Liver (tissue), 9 donors: Measurements from ENCODE around the gene BRINP3. TPM values are rescaled to one million over a fixed set of nuclear protein-coding genes. Genes with fewer than 3 reads are reported as not detected.

Experiments used
- DNase-seq: peaks from one replicate; pipeline ENCODE4 v3.0.0-alpha.2; 2017; ENCODE audit warnings: low spot score
- H3K27ac ChIP-seq, 2 donors: one replicate each; pipeline ENCODE4 v1.7.0; 2013; ENCODE audit warnings: inconsistent platforms in 2 of 2, low read length in 2 of 2, control low read depth in 1 of 2, low read depth in 1 of 2, mild to moderate bottlenecking in 1 of 2
- H3K27me3 ChIP-seq, 4 donors: one replicate each; pipeline versions ENCODE4 v1.6.1 to v1.7.0; 2013; ENCODE audit warnings: low read length in 3 of 4, inconsistent platforms in 1 of 4, mild to moderate bottlenecking in 1 of 4, moderate library complexity in 1 of 4; ENCODE audit not compliant: control insufficient read depth in 4 of 4, insufficient read depth in 4 of 4
- H3K36me3 ChIP-seq, 4 donors: one replicate each; pipeline versions ENCODE4 v1.6.1 to v1.7.0; 2013; ENCODE audit warnings: low read length in 3 of 4, mild to moderate bottlenecking in 3 of 4, low read depth in 1 of 4, moderate library complexity in 1 of 4; ENCODE audit not compliant: control insufficient read depth in 4 of 4, insufficient read depth in 3 of 4
- H3K4me1 ChIP-seq, 4 donors: one replicate each; pipeline versions ENCODE4 v1.6.1 to v1.7.0; 2013; ENCODE audit warnings: low read length in 3 of 4, mild to moderate bottlenecking in 3 of 4, moderate library complexity in 1 of 4; ENCODE audit not compliant: control insufficient read depth in 4 of 4, insufficient read depth in 4 of 4
- H3K4me3 ChIP-seq, 3 donors: one replicate each; pipeline versions ENCODE4 v1.6.1 to v1.7.0; 2013; ENCODE audit warnings: low read length in 3 of 3, control low read depth in 1 of 3, low read depth in 1 of 3, mild to moderate bottlenecking in 1 of 3
- H3K9ac ChIP-seq, 2 donors: one replicate each; pipeline ENCODE4 v1.7.0; 2013; ENCODE audit warnings: low read length in 2 of 2, mild to moderate bottlenecking in 2 of 2, moderate library complexity in 2 of 2, control low read depth in 1 of 2, low read depth in 1 of 2
- H3K9me3 ChIP-seq, 4 donors: one replicate each; pipeline versions ENCODE4 v1.6.1 to v1.7.0; 2013; ENCODE audit warnings: low read length in 3 of 4; ENCODE audit not compliant: control insufficient read depth in 4 of 4
- ATF3 ChIP-seq: IDR thresholded peaks from 2 replicates; pipeline ENCODE4 v1.6.1; 2016; ENCODE audit warnings: antibody characterized with exemption
- CTCF ChIP-seq: fragments of 150-350 bp; IDR thresholded peaks from 2 replicates; pipeline ENCODE4 v1.5.1; 2017; ENCODE audit warnings: improper control_type of control experiment, low read depth, low read length; ENCODE audit not compliant: missing input control
- EGR1 ChIP-seq, 2 donors: IDR thresholded peaks; 2 replicates each; pipeline ENCODE4 v1.6.1; 2016 to 2018; ENCODE audit warnings: antibody characterized with exemption in 2 of 2, low read depth in 2 of 2
- FOXA1 ChIP-seq: IDR thresholded peaks from 2 replicates; pipeline ENCODE4 v1.6.1; 2016; ENCODE audit warnings: antibody characterized with exemption
- FOXA2 ChIP-seq: IDR thresholded peaks from 2 replicates; pipeline ENCODE4 v1.6.1; 2016; ENCODE audit warnings: antibody characterized with exemption
- GABPA ChIP-seq, 2 donors: IDR thresholded peaks in 1 of 2; conservative IDR thresholded peaks in 1 of 2; 2 replicates each; pipeline ENCODE4 v1.6.1; 2016; ENCODE audit warnings: antibody characterized with exemption in 2 of 2, mild to moderate bottlenecking in 1 of 2, moderate library complexity in 1 of 2
- HNF4A ChIP-seq, 2 donors: conservative IDR thresholded peaks; 2 replicates each; pipeline ENCODE4 v1.6.1; 2016; ENCODE audit warnings: antibody characterized with exemption in 2 of 2, mild to moderate bottlenecking in 2 of 2
- HNF4G ChIP-seq: IDR thresholded peaks from 2 replicates; pipeline ENCODE4 v1.6.1; 2016; ENCODE audit warnings: antibody characterized with exemption
- JUND ChIP-seq, 2 donors: IDR thresholded peaks; 2 replicates each; pipeline ENCODE4 v1.6.1; 2016; ENCODE audit warnings: antibody characterized with exemption in 2 of 2
- MAX ChIP-seq: IDR thresholded peaks from 2 replicates; pipeline ENCODE4 v1.6.1; 2016; ENCODE audit warnings: antibody characterized with exemption
- NR2F2 ChIP-seq: IDR thresholded peaks from 2 replicates; pipeline ENCODE4 v1.6.1; 2016; ENCODE audit warnings: antibody characterized with exemption
- RAD21 ChIP-seq, 2 donors: IDR thresholded peaks; 2 replicates each; pipeline ENCODE4 v1.6.1; 2016; ENCODE audit warnings: antibody characterized with exemption in 2 of 2, mild to moderate bottlenecking in 2 of 2
- REST ChIP-seq: IDR thresholded peaks from 2 replicates; pipeline ENCODE4 v1.6.1; 2016; ENCODE audit warnings: antibody characterized with exemption, mild to moderate bottlenecking
- RXRA ChIP-seq, 2 donors: IDR thresholded peaks; 2 replicates each; pipeline ENCODE4 v1.6.1; 2017 to 2018; ENCODE audit warnings: antibody characterized with exemption in 2 of 2, mild to moderate bottlenecking in 1 of 2
- SP1 ChIP-seq: IDR thresholded peaks from 2 replicates; pipeline ENCODE4 v1.6.1; 2018; ENCODE audit warnings: antibody characterized with exemption, mild to moderate bottlenecking
- TAF1 ChIP-seq: conservative IDR thresholded peaks from 2 replicates; pipeline ENCODE4 v1.6.1; 2016; ENCODE audit warnings: antibody characterized with exemption, mild to moderate bottlenecking
- YY1 ChIP-seq: IDR thresholded peaks from 2 replicates; pipeline ENCODE4 v1.6.1; 2016; ENCODE audit warnings: antibody characterized with exemption, mild to moderate bottlenecking
- ZBTB33 ChIP-seq: IDR thresholded peaks from 2 replicates; pipeline ENCODE4 v1.6.1; 2016; ENCODE audit warnings: antibody characterized with exemption
- polyA plus RNA-seq, 2 donors: library from polyadenylated mRNA; stranded (reverse) in 1 of 2; unstranded in 1 of 2; fragments of 200-250 nt in 1 of 2; fragments of >200 nt in 1 of 2; fragmentation: Nextera tagmentation in 1 of 2; extraction: Ambion mirVana in 1 of 2; gene quantifications; one replicate each; pipeline versions ENCODE4 v1.2.1 to v1.2.3, GENCODE V29; 2013 to 2015
- total RNA-seq, 2 donors: library from RNA; depleted of rRNA; stranded (reverse); fragments of >200 nt; gene quantifications; one replicate each; pipeline ENCODE4 v1.2.3, GENCODE V29; 2014
- donor health status: healthy.
- donor health status: healthy.
- donor health status: healthy.
- donor health status: healthy.
- donor health status: healthy.

BRINP3 gene
- total and polyA plus RNA-seq, 4 donors = 0.02 TPM; not detected in 3

GRCh38 chr1:190196020-190196419 is 281.6 kb downstream of the BRINP3 start:
- H3K4me1 ChIP-seq = no peaks in the 10 kb centered on the region
- no peaks in the 10 kb centered on the region for H3K36me3 ChIP-seq
- no peak for DNase-seq
- TF ChIP-seq FOXA1 (no peak), REST (no peak), YY1 (no peak), TAF1 (no peak), CTCF (no peak), FOXA2 (no peak), ZBTB33 (no peak), RXRA (IDR thresholded peaks at IDR 0.05) (no peak), SP1 (no peak), NR2F2 (no peak), HNF4G (no peak), MAX (no peak), HNF4A (conservative IDR thresholded peaks at IDR 0.05) (no peak), RAD21 (IDR thresholded peaks at IDR 0.05) (no peak), ATF3 (no peak), EGR1 (IDR thresholded peaks at IDR 0.05; ENCODE audit: low read depth in 2 of 2) (no peak), JUND (IDR thresholded peaks at IDR 0.05) (no peak), GABPA (IDR thresholded peaks at IDR 0.05 in 1 of 2, conservative IDR thresholded peaks at IDR 0.05 in 1 of 2) (no peak)
- H3K27ac ChIP-seq = no peak overlapping the region
- H3K9me3 ChIP-seq = peaks cover 0 to 4% (median 0%) of the 10 kb centered on the region in 4 donors
- H3K27me3 ChIP-seq = no peaks in the 10 kb centered on the region
- no peak overlapping the region for H3K9ac ChIP-seq
- H3K4me3 ChIP-seq = no peak overlapping the region
